ENCODE results near the gene UNC79. TPM values are rescaled to one million over a fixed set of nuclear protein-coding genes. Genes with fewer than 3 reads are reported as not detected.

UNC79 gene
- total RNA-seq, 2 donors from 2014 or later = 0.19 to 0.31 TPM

DNA sequence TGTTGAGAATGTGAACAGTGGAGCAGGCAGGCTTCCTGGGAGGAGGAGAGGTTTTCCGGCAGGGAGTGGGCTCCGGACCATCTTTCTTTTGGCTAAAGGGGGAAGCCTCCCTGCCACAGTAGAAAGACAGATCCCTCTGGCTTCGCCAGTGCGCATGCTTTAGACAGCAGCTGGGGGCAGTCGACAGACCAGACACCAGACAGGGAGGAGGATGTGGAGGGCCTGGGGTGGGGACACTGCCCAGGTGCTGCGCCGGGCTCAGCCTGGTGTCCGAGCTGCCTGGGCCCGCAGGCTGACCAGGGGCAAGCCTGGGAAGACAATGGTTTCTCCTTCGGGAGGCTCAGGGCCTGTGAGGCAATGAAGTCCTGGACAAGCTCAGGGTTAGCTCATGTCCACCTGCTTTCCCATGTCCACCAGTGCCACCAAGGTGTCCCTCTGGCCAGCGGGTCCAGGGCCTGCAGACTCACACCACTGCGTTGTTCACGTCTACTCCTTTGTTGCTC lies 290.3 kb downstream of the UNC79 start:
- TF ChIP-seq, protein P1, sequence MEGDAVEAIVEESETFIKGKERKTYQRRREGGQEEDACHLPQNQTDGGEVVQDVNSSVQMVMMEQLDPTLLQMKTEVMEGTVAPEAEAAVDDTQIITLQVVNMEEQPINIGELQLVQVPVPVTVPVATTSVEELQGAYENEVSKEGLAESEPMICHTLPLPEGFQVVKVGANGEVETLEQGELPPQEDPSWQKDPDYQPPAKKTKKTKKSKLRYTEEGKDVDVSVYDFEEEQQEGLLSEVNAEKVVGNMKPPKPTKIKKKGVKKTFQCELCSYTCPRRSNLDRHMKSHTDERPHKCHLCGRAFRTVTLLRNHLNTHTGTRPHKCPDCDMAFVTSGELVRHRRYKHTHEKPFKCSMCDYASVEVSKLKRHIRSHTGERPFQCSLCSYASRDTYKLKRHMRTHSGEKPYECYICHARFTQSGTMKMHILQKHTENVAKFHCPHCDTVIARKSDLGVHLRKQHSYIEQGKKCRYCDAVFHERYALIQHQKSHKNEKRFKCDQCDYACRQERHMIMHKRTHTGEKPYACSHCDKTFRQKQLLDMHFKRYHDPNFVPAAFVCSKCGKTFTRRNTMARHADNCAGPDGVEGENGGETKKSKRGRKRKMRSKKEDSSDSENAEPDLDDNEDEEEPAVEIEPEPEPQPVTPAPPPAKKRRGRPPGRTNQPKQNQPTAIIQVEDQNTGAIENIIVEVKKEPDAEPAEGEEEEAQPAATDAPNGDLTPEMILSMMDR (IDR thresholded peaks at IDR 0.05) = no peak
- H3K4me3 ChIP-seq = no peak overlapping the region

DNA sequence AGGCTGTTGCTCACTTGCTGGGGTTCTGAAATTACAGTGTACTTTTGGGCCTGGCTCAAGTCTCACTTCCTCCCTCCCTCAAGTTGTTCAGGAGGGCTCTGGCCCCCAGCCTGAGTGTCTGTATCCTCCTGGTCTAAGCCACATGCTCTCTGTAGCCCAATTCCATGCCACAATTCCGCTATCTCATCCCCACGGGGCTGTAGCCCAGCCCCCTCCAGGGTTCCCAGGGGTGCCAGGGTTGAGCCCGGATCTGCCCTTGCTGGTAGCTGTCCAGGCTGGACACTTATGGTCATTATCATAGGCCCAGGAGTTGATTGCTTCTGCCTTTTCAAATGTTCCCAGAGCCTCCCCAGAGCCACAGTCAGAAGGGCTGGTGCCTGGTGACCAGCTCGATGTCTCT lies 292.3 kb downstream of the UNC79 start:
- no peak for DNase-seq (ENCODE audit: low spot score)

More for the DNA sequence above, 290.3 kb downstream of the UNC79 start:
- H3K27me3 ChIP-seq = no peaks in the 10 kb centered on the region
- H3K9me3 ChIP-seq = no peaks in the 10 kb centered on the region
- no peaks in the 10 kb centered on the region for H3K36me3 ChIP-seq
- DNase-seq (ENCODE audit: low spot score) = no peak
- no peak overlapping the region for H3K27ac ChIP-seq
- no peaks in the 10 kb centered on the region for H3K4me1 ChIP-seq

DNA sequence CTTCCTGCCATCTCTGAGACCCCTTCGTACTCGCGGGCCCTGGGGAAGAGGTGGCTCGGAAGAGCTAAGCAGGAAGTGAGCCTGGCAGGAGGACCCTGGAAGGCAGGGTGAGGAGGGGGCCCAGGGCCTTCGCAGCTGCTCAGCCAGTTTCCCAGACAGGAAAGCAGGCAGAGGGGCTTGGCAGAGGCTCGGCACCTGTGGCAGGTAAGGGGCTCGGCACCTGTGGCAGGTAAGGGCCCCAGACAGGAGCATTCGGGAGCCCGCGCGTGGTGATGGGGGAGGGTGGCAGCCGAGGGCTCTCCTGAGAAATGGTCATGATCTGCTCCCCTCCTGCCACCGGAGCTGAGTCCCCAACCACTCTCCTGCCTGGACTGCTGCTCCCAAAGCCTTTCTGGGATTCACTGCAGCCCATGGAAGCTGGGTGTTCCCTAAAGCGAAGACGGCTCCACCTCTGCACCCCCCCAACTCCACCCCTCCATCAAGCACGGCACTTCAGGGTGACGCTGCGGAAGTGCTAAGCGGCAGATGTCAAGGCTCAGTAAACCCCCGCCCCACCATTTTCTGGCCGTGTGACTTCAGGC lies 294.4 kb downstream of the UNC79 start:
- no peaks in the 10 kb centered on the region for H3K36me3 ChIP-seq
- no peaks in the 10 kb centered on the region for H3K4me1 ChIP-seq
- TF ChIP-seq, protein P1 (IDR thresholded peaks at IDR 0.05) = no peak
- no peak overlapping the region for H3K4me3 ChIP-seq
- no peak for DNase-seq (ENCODE audit: low spot score)
- H3K27ac ChIP-seq = no peak overlapping the region
- no peaks in the 10 kb centered on the region for H3K27me3 ChIP-seq
- H3K9me3 ChIP-seq = no peaks in the 10 kb centered on the region

More for the DNA sequence above, 292.3 kb downstream of the UNC79 start:
- Histone ChIP-seq H3K27ac (no peak overlapping the region), H3K4me1 (no peaks in the 10 kb centered on the region), H3K36me3 (no peaks in the 10 kb centered on the region), H3K4me3 (no peak overlapping the region), H3K27me3 (no peaks in the 10 kb centered on the region), H3K9me3 (no peaks in the 10 kb centered on the region)
- TF ChIP-seq, protein P1 (IDR thresholded peaks at IDR 0.05) = no peak

DNA sequence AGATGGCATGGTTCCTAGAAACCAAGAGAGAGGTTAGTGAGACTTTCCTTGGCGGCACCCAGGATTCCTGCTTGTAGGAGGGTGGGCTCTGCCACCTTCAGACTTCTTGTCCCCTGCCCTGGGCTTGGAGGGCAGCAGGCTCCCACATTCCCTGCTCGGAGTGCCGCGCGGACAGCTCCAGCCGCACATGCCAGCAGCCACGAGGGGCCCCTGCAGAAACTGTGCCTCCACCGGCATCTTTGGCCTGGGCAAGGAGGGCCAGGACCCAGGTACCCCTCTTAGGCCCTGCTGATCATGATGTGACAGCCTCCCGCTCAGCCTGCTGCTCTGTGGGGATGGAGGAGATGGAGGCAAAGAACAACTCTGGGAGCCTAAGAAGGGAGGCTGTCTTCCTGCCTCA lies 295.3 kb downstream of the UNC79 start:
- Histone ChIP-seq H3K36me3 (no peaks in the 10 kb centered on the region), H3K27ac (no peak overlapping the region), H3K9me3 (no peaks in the 10 kb centered on the region), H3K4me3 (no peak overlapping the region), H3K4me1 (no peaks in the 10 kb centered on the region), H3K27me3 (no peaks in the 10 kb centered on the region)
- DNase-seq (ENCODE audit: low spot score) = no peak
- TF ChIP-seq, protein P1 (IDR thresholded peaks at IDR 0.05) = no peak

DNA sequence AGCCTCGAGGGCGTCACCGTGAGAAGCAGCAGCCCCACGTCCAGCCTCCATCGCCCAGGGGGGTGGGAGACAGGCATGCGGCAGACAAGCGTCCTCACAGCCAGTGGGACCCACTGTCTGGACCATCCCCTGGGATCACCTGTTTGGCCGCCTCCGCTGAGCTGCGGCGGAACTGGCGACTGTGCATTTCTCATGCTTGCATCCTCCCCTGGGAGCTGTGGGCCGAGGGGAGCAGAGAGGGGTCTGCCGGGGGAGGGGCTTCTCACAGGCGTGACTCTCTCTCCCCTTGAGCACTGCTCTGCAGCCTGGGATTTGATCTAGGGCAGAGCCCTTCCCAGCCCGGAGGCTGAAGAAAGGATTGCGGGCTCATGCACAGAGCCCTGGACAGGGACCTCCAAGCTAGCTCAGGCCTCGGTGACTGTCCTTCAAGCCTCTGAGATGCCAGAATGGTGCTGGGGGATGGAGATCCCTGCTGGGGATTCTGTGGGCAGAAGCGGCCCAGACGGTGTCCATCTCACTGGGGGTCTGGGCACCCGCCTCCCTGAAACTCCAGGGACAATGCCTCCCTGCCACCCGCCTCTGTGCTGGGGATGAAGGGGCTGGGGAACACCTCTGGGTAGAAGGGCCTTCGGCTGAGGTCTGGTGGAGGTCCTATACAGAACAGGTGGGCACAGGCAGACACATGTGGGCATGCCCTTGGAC lies 296.5 kb downstream of the UNC79 start:
- H3K9me3 ChIP-seq = no peaks in the 10 kb centered on the region
- H3K4me3 ChIP-seq = no peak overlapping the region
- H3K27me3 ChIP-seq = no peaks in the 10 kb centered on the region
- no peaks in the 10 kb centered on the region for H3K4me1 ChIP-seq
- DNase-seq (ENCODE audit: low spot score) = no peak
- H3K27ac ChIP-seq = no peak overlapping the region
- TF ChIP-seq, protein P1 (IDR thresholded peaks at IDR 0.05) = no peak
- no peaks in the 10 kb centered on the region for H3K36me3 ChIP-seq
